Measurements from ENCODE around the gene TTBK1.

TTBK1 gene

GRCh38 chr6:43256670-43257366, 13.5 kb downstream of the TTBK1 start:
- no peak for DNase-seq

DNA sequence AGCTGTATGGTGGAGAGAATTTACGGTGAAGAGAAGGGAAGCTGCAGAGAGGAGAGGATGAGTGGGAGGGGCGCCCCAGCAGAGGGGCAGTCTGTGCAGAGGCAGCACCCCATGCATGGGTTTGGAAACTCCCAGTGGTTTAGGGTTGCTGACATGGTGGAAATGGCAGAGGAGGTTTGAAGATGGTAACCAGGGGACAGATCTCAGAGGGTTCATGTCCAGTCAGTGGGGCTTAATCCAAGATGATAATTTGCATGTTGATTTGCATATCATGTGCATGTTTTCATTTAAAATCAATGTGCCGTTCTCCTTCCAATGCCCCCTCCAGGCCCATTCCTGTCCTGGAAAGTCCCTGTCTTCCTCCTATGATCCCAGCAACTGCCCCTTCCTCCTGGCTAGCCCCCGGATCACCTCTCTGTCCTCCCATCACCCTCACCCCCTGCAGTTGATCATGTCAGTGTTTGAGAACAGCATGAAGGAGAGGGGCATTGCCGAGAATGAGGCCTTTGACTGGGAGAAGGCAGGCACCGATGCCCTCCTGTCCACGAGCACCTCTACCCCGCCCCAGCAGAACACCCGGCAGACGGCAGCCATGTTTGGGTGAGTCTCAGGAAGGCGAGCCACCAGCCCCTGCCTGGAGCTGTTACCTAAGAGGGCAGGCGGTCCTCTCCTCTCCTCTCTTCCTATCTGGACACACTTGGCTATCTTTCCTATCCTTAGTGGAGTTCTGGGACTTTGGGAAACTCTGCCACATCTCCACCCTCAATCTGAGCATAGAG, 14.3 kb downstream of the TTBK1 start:
- DNase-seq, result no peak

DNA sequence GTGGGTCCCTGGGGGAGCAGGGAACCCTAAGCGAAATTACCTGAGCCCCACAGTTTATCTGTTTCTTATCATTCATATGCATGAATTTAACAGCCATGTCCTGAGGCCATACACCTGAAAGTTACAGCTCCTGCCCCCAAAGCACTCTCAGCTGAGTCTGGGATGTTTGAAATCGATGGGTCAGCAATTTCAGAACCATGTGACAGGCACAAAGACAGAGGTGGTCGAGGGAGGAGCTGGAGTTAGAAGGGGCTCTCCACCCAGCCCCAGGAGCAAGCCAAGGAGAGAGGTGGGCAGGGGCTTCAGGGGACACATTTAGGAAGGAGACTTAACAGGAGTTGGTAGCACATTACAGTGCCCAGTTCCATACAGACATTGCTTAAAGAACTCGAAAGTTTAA, 14.9 kb downstream of the TTBK1 start:
- no peak for DNase-seq

DNA sequence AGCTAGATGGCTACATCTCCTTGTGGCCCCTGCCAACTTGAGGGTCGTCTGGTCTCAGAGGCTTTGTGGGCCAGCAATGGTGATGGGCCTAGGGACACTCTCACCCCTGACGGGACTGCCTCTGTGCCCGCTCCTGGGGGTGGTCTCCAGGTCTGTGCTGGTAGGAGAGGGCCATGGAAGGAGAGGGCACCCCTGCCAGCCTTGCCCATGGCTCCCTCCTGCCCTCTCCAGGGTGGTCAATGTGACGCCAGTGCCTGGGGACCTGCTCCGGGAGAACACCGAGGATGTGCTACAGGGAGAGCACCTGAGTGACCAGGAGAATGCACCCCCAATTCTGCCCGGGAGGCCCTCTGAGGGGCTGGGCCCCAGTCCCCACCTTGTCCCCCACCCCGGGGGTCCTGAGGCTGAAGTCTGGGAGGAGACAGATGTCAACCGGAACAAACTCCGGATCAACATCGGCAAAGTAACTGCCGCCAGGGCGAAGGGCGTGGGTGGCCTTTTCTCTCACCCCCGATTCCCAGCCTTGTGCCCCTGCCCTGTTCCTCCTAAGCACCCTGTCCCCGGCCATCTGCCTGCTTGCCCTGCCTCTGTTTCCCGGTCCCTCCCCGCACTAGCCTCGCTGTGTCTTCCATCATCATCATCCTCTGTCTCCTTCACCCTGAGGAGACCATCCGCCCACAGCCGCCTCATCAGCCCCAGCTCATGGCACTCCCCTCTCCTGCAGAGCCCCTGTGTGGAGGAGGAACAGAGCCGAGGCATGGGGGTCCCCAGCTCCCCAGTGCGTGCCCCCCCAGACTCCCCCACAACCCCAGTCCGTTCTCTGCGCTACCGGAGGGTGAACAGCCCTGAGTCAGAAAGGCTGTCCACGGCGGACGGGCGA, 15.8 kb downstream of the TTBK1 start:
- no peak for DNase-seq

- DNase-seq, result no peak
These were observed 17.5 kb downstream of the TTBK1 start for GRCh38 chr6:43260791-43261190.

- DNase-seq, result no peak
These were observed 17.9 kb downstream of the TTBK1 start for GRCh38 chr6:43261198-43261597.

GRCh38 chr6:43262000-43262779, 18.9 kb downstream of the TTBK1 start:
- no peak for DNase-seq

GRCh38 chr6:43262780-43263313, 19.6 kb downstream of the TTBK1 start:
- DNase-seq, result no peak

DNA sequence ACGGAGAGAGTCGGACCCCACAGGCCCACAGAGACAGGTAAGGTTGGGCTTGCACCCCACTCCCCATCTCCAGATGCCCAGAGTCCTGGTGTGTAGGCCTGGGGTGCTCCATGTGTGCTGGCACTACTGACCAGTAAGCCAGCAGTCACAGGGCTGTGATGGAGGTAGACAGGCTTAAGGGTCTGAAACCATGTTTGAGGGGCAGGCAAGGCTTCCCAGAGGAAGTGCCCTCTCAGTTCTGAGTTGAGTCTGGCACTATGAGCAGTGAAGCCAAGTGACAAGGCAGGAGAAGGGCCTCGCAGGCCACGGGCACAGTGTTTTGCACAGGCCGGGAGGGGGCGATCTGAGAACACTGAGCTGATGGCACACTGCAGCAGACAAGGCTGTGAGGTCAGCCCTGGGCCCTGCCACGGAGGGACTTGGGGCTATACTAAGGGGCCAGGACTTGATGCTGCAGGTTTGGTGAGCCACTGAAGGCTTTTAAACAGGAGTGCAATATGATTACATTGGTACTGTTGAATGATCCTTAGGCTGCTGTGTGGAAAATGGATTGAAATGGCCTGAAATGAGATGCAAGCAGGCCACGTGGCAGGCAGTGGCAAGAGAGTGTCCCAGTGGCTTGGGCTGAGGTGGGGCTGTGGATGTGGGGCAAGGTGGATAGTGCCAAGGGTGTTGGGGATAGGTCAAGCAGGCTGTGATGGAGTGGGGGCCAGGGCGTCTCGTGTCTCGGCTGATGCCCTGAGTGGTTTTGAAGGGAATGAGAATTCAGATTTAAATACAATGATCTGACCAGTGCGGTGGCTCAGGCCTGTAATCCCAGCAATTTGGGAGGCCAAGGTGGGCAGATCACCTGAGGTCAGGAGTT, 20.3 kb downstream of the TTBK1 start:
- no peak for DNase-seq

DNA sequence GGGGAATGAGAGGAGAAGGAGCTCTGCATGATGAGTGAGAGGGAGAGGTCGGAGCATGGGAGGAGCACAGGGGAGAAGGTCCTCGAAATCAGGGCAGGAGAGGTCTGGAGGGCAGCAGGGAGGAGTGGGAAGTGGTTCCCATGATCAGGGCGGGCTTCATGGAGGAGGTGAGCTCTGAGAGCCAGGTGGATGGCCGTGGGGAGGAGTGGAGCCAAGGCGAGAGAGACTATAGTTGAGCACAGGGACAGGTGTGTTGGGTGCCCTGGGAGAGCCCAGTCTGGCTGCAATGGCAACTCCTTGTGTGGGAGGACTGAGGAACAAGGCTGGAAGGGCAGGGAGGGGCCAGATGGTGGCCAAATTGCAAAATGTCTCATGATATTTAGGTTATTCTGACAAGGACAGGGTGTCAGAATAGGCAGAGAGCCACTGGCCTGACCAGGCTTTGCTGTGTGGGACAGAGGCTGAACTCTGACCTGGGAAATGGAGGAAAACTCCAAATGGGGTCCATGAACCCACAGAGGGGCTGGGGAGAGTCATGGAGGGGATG, 21.4 kb downstream of the TTBK1 start:
- no peak for DNase-seq

DNA sequence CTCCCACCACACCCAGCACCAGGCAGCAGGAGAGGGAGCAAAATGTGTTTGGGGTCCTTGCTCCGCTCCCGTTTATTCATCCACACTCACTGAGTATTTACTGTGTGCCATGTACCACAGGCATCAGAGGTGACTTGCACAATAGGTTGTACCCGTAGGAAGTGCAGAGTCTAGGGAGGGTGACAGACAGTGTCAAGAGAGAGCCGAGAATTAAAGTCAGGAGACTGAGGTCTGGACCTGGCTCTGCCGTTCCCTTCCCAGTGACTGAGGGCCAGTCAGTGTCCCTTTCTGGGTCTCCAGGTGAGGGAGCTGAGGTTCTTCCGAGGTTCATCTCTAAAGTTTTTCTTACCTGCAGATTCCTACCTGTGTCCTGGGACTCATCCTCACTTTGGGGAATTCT, 22.3 kb downstream of the TTBK1 start:
- DNase-seq, result no peak

DNA sequence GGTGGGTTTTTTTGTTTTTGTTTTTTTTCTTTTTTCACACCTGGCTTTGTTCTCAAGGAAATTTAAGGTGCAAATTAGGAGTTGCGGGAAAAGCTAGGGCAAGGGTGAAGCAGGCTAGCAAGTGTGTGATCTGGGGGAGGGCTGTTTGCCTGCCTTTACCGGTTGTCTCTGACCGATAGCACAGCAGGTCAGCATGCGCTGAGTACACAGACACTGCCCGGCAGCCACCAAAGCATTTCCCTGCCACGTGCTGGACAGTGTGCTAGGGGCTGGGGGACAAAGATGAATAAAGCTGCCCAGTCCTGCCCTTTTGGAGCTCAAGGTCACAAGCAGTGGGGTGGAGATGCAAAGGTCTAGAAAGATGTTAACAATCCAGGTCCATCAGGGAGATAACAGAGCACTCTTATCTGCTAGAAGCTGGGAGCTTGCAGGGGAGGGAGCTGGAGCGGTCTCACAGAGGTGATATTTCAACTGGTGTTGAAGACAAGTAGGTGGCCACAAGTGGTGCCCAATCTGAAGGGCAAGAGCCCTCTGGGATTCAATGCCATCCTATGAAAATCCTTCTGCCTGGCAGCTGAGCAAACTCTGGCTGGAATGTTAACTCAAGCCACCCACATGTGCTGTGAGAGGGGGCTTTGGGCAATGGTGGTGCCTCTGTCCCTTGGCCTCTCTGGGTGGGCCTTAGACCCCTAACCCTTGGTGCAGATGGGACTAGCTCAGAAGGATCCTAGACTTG, 24.5 kb downstream of the TTBK1 start:
- no peak for DNase-seq

GRCh38 chr6:43268355-43268700, 25.0 kb downstream of the TTBK1 start:
- no peak for DNase-seq

DNA sequence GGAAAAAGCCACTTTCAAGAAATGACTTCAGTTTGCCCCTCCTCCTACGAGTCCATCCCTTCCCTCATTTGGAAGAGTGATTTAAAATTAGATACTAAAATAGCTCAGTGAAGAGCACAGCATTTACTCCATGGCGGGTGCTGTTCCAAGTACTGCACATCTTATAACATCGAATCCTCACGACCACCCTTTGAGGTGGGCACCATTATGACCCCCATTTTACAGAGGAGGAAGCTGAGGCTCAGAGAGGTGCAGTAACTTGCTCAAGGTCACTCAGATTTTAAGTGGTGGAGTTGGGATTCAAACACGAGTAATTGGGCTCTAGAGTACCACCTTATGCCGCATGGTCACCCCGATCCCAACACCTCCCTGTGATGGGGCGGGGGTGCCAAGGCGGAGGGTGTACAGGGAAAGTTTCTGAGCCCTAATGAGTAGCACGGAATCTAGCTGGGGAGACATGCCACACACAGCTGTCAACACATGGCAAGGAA, 25.5 kb downstream of the TTBK1 start:
- DNase-seq, result no peak

GRCh38 chr6:43269273-43270007, 26.2 kb downstream of the TTBK1 start:
- no peak for DNase-seq

DNA sequence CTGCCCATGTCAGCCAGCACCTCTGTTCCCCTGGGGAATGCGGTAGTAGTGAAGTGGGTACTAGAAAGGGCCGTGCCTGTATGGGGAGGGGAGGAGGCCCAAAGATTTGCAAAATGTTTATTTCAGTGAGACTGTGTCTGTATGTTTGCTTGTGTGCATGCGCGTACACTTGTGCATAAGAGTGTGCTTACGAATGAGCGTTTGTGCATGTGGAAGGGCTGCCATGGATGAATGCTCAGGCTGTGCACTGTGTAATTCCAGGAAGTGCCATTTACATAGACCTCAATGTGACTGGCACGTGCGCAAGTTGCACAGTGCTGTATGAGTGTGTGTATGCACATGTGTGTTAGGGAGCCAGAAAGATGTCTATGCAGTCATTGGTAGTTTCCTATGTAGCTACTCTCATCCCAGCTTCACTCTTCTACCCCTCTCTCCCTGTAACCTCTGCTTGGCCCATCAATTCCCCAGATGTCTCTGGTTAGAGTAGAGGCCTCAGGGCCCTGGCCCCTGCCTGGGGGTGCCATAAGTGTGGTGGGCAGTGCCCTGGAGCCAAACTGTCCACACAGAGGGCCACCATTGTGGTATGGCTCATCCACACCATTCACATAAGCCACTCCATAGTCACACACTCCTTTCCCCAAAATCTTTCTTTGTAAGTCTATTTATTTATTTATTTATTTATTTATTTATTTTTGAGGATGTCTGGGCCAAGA, 28.0 kb downstream of the TTBK1 start:
- no peak for DNase-seq

- no peak for DNase-seq
These were observed 28.7 kb downstream of the TTBK1 start for GRCh38 chr6:43271944-43272343.

GRCh38 chr6:43273707-43274106, 30.4 kb downstream of the TTBK1 start:
- DNase-seq, result no peak
